HG02970 (cell line): Measurements from ENCODE around the gene ATXN1.
A peak's percentile ranks its signal among the peaks of the same experiment; 100 is the strongest.

ENCODE experiments used
- ATAC-seq: cut with Tn5 transposase; IDR thresholded peaks from one replicate; pipeline ENCODE4 v1.9.1; 2021; ENCODE audit warnings: mild to moderate bottlenecking, moderate library complexity, moderate number of reproducible peaks; ENCODE audit not compliant: unreplicated experiment, low FRiP score

The ATXN1 gene

DNA sequence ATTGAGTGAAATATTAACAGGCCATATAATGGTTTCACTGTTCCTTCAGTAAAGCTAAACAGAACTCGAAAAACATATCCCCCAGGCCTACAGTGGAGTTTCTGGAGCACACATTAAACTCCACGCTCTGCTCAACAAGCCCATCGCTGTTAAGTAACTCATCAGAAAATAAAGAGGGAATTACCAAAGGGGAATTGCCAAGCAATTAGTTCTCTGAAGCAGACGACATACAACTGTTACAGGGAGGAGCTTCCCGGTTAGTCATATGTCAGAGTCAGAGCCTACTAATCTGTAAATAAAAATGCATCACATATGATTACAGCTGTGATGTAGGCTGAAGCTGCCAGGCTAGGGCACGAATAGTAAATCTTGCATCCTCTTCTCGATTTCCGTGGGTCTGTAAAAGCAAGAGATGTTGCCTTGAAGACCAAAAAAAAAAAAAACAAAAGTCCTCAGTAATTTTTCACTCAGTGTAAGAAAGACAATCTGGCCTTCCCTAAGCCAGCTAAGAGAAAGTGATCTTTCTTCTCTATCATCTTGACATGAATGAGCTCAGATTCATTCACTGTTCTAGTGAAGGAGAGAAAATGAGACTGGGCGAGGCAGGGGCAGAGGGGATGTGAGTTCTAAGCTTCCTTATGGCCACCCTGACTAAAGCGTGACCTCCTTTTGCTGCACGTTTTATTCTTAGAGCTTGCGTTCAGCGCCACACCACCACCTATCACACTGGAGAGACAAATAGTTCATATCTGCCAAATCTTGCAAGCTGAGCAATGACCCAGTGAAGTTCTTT, 13.8 kb downstream of the ATXN1 start:
- no peak for ATAC-seq

DNA sequence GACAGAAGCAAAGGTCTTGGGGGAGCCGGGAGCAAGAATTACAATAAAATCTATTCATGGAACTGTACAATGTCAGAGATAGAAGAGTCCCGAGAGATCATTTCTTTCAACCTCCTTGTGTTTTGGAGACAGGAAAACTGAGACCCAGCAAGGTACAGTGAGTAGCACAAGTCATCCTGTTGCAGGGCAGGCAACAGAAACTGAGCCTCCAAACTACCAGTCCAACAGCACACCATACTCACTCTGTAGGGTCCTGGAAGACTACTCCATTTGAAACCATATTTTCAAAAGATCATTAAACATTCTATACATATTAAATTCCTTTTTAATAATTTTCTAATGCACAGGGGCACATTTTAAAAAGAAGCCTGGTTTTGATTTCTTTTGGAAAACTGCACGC, 14.4 kb downstream of the ATXN1 start:
- ATAC-seq: no peak

DNA sequence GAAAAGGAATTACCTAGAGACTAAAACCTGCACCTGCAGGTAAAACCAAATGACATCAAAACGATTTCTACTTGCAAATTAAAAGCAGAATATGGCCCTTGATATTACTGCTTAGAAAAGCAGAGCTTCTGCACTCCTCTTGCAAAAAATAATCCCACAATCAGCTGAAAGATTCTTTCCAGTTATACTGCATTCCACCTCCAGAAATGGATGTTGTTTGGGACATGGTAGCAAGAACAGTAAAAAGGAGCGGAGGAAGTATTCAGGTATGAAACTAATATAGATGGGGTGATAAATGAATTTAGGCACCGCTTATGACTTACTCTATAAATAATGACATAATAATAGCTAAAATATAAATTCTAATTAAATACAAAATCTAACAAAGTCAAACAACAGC, 14.9 kb downstream of the ATXN1 start:
- no peak for ATAC-seq

DNA sequence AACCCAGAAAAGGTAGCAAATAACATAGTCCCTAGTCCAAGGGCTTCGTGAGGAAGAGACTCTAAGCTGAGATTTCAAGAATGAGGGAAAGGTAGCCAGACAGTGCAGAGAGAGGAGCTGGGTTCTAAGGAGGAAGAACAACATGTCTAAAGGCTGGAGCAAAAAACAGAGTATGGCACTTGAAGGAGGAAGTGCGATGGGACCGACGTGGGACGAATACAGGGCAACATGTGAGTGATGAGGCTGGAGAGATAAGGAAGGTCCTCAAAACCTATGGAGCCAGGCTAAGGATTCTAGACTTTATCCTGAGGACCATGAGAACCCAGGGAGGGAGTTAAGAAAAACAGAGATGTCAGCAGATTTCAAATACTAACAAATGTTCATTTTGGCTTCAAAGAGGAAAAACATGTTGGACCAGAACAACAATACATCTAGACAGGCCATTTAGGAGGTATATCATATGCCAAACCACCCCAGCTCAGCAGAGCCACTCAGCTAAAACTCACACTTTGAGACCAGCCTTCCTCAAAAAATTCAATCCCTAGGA, 17.5 kb downstream of the ATXN1 start:
- no peak for ATAC-seq

GRCh38 chr6:16742116-16742515, 19.1 kb downstream of the ATXN1 start:
- ATAC-seq: no peak

- no peak for ATAC-seq
Observed at GRCh38 chr6:16741112-16742016, 19.9 kb downstream of the ATXN1 start.

DNA sequence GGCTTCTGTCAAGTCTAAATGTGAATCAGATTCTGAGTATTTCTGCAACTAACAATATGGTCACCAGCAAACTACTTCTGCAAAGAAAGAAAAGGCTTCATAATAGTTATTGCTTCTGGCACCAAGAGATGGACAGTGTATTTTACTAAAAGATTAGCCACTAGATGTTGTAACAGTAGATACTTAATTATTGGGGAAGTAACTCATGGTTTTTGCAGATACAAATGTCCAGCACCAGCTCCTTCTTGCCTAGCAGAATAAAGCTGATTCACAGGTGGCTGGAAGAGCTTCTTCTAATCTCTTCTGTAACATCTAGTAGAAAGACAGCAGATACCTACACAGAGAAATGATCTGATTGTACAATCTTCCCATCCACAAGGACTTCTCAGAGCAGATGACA, 21.2 kb downstream of the ATXN1 start:
- ATAC-seq: no peak

DNA sequence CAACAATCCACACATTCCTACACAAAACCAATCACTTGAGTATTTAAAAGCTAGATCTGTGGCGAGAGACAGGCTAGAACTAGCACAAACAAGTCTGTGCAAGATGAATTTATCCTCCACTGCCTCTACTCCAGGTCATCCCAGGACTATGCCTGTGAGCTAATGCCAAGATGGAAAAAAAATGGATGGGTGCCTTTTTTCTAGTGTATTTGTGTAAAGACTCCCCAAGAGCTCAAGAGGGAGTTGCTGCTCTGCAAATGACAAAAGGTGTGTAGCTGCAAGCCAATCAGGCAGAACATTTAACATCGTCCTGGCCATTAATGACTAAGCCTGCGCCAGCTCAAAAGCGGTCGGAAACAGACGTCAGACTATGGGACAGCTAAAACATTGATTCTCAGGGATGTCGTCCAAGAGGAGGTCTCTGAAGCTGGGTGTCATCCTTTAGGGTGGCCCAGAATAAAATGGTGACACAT, 21.9 kb downstream of the ATXN1 start:
- no peak for ATAC-seq

DNA sequence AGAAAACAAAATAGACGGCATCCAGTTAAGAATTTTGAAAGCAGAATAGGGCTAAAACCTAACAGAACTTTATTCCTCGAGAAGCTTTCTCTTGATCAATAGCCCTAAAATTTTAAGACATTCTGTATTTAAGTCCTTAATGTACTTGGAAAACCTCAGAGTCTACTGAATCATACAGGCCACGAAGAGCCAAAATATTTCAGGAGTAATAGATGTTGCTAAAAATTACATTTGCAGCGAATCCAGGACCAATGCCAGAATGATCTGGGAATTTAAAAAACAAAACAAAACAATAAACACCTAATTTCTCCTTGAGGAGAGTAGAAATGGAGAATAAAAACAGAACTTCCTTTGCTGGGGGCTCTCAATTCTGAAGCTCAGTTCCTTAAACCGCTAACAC, 23.3 kb downstream of the ATXN1 start:
- no peak for ATAC-seq

GRCh38 chr6:16736856-16737775, 24.1 kb downstream of the ATXN1 start:
- ATAC-seq: no peak

- no peak for ATAC-seq
Observed at GRCh38 chr6:16735014-16735413, 26.2 kb downstream of the ATXN1 start.

DNA sequence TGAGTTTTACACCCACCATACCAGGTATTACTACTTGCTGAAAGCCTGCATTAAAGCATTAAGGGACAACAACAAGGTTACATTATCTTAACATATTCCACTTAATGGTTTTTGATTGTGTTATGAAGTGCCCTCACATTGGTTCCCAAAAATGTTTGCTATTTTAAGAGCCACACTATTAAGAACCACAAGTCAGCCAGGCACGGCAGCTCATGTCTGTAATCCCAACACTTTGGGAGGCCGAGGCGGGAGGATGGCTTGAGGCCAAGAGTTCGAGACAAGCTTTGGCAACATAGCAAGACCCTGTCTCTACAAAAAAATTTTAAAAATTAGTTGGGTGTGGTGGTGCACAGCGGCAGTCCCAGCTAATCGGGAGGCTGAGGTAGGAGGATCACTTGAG, 28.2 kb downstream of the ATXN1 start:
- no peak for ATAC-seq

- ATAC-seq: peak; percentile 71
Observed at GRCh38 chr6:16731478-16732051, 29.7 kb downstream of the ATXN1 start.

DNA sequence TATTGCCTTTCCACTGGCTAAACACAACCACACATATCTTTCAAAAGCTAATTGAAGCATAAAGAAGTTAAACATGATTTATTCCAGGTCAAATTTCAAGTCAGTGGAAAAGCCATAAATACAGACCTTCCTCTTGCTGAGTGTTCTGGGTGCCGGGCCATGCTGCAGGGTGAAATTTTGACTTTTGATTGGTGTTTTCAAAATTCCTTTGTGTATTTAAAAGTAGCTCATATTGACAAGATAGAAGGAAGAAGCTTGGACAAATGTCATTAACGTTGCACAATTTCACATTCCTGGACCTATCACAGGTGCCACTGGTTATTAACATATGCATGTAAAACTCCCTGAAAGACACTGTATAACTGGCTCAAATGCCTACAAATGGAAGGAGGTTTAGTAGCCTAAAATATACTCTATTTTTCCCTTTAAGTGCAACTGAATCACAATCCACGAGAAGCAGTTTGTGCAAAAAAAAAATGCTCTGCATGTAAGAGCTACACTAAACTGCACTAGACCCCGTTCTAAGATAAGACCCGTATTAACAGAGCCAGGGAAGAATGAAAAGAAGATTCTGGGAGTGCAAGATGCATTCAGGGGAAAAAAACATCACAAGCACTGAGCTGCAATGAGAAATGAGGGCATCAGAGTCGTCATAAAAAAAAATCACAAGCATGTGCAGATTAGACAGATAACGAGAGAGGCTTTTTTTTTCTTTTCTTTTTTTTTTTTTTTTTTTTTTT, 30.4 kb downstream of the ATXN1 start:
- ATAC-seq: no peak

DNA sequence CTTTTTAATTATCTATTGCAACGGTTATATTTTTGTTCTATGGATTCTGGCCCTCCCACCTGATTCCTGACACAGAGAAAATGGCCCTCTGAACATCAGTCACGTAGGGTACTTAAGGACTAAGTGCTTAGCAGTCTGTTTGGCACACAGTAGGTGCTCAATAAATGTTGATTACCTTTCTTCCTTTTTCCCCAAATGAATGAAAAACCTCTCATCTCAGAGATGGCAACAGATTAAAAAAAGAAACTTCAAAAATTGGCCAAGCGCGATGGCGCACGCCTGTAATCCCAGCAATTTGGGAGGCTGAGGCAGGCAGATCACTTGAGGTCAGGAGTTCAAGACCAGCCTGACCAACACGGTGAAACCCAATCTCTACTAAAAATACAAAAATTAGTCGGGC, 31.5 kb downstream of the ATXN1 start:
- ATAC-seq: no peak

- ATAC-seq: no peak
Observed at GRCh38 chr6:16729183-16729691, 32.0 kb downstream of the ATXN1 start.

DNA sequence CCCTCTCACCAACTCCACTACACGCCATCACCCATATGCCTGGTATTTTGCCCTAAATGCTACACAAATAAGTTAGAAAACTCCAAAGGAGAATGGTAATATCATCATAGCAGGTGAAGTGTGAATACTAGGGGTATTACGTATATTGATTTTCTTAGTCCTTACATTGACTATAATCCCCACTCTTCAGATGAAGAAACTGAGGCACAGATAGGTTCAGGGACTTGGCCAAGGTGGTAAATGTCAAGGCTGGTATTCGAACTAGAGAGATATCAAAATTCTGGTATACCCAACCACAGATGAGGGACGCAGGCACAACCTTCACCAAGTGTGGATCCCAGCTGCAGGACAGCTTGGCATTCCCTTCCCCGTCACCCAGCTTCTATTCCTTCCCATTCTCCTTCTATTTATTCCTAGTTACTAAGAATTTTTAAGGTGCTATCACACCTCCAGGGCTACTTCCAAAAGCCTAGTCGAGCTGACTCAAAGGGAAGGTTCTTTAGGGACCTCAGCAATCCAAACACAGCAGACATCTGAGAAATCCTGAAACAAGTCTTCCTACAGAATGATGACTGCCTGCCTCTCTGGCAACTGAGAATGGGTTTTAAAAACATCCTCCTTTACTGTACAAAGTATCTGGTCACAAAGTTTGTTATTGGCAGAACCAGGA, 32.6 kb downstream of the ATXN1 start:
- no peak for ATAC-seq

- no peak for ATAC-seq
Observed at GRCh38 chr6:16727996-16728395, 33.3 kb downstream of the ATXN1 start.
